ENCODE data around the gene PRDM16.

DNA sequence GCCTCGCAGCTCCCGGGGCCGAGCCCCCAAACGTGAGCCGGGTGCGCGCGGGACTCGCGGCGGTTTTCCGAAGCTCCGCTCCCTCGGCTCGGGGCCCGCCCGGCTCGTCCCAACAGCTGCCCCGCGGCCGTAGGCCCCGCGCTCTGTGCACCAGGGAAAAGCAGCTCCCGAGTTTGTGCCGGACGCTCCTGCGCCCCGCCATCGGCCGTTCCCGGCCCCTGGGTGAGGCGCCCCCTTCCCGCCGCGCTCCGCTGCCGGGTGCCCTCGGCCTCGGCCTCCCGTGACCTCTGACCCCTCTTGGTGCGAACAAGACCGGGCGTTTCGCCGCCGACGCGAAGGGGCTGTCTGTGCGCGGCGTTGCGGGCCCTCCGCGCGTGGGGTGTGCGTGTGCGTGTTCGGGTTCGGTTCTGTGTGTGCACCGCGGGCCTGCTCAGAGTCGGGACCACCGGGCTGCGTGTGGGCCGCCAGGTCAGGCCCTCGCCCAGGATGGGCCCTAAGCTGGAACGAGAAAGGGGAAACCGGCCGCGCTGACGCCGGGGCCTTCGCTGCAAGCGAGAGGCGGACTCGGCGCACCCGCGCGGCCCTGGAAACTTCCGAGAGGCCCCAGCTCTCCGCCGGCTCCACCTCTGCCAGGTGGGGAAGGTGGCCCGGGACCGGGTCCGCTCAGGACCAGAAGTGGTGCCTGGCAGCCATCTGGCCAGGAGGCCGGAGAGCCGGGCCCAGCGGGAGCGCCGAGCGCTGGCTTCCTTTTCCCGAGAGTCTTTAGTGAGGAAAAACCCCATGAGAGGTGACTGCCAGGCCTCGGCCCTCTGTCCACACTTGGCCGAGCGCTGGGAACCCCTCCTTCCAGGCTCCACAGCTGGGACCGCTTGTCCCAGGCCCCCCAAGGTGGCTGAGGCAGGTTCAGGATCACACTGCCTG lies 1.9 kb downstream of the PRDM16 start:
- TF ChIP-seq, protein P1, sequence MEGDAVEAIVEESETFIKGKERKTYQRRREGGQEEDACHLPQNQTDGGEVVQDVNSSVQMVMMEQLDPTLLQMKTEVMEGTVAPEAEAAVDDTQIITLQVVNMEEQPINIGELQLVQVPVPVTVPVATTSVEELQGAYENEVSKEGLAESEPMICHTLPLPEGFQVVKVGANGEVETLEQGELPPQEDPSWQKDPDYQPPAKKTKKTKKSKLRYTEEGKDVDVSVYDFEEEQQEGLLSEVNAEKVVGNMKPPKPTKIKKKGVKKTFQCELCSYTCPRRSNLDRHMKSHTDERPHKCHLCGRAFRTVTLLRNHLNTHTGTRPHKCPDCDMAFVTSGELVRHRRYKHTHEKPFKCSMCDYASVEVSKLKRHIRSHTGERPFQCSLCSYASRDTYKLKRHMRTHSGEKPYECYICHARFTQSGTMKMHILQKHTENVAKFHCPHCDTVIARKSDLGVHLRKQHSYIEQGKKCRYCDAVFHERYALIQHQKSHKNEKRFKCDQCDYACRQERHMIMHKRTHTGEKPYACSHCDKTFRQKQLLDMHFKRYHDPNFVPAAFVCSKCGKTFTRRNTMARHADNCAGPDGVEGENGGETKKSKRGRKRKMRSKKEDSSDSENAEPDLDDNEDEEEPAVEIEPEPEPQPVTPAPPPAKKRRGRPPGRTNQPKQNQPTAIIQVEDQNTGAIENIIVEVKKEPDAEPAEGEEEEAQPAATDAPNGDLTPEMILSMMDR (IDR thresholded peaks at IDR 0.05 in 2 of 3, conservative IDR thresholded peaks at IDR 0.05 in 1 of 3; ENCODE audit: borderline replicate concordance in 1 of 3, insufficient read depth in 1 of 3, low read depth in 2 of 3, low read length in 2 of 3): no peak
- TF ChIP-seq REST (IDR thresholded peaks at IDR 0.05; ENCODE audit: low read depth): no peak
- TF ChIP-seq POLR2A (IDR thresholded peaks at IDR 0.05; ENCODE audit: borderline replicate concordance, extremely low read depth, insufficient read depth, insufficient read length): no peak
- TF ChIP-seq CEBPB (IDR thresholded peaks at IDR 0.05; ENCODE audit: low read depth): no peak
- no peak for TF ChIP-seq FOSL1 (IDR thresholded peaks at IDR 0.05; ENCODE audit: low read depth)
- TF ChIP-seq EZH2 (IDR thresholded peaks at IDR 0.05): no peak
- no peak for TF ChIP-seq JUND (IDR thresholded peaks at IDR 0.05)
- TF ChIP-seq, protein P2, sequence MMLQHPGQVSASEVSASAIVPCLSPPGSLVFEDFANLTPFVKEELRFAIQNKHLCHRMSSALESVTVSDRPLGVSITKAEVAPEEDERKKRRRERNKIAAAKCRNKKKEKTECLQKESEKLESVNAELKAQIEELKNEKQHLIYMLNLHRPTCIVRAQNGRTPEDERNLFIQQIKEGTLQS (IDR thresholded peaks at IDR 0.05): no peak
- TF ChIP-seq ZFX (IDR thresholded peaks at IDR 0.05): no peak
- no peak for TF ChIP-seq RAD21 (IDR thresholded peaks at IDR 0.05; ENCODE audit: low read depth)
- TF ChIP-seq MAX (IDR thresholded peaks at IDR 0.05): no peak
